OCI-M2 (cell line): ENCODE data around the gene RNU1-3.
"Not testable (repeated sequence)": the region's sequence is repeated elsewhere in the genome, so short reads cannot be mapped to it uniquely, and the experiment has no call there.

ENCODE experiments used
- DNase-seq: peaks from one replicate; lab custom pipeline; 2025; ENCODE audit not compliant: unreplicated experiment; lab: John Stamatoyannopoulos, UW

Gene RNU1-3

DNA sequence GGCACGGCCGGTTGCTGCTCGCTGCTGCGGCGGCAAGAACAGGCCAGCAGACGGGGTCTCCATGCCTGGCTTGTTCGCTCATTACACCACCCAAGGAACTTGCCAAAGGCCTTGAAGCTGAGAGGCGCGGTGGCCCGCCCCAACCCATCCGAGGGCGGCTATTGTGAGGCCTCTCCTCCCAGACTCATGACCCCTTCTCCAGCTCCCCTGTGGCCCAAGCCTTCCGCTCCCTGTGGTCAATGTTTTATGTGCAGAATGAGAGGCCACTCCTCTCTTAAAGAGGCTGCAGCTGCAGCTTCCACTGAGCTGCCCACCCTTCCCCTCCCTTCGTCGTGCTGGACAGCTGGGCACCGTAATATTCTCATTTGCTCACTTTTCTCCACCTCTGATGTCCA lies 27.6 kb upstream of the RNU1-3 start:
- DNase-seq = not testable (repeated sequence)

DNA sequence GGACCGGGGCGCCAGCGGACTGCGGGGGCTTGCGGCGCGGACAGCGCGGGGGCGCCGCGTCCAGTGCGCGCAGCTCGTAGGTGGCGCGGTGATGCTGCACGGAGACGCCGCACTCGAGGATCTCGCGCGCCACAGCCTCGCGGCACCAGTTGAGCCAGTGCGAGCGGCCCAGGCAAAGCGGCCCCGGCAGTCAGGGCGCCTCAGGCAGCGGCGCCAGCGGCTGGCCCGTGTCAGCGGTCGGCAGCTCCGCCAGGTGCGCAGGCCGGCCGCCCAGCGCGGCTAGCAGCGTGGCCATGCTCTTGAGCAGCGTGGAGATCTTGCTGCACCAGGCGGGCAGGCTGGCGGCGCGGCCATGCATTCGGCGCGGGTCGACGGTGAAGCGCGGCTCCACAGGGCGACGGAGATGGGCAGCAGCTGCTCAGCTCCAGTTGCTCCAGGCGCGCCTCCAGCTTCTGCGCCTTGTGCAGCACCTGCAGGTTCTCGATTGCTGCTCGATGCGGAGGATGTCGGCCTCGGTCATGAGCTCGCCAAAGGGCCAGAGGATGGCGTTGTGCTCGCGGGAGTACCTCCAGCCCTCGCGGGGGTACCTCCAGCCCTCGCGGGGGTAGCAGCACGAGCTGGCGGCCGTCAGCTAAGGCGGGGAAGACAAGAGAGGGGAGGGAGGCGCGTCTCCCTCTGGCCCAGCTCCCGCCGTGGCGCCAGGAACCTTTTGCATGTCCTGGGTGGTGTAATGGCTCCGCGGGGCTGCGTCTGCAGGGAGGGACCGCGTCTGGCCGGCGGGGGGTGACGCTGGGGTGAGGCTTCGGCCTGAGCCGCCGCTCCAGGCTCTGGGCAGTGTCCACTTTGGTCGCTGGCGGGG lies 26.9 kb upstream of the RNU1-3 start:
- DNase-seq = not testable (repeated sequence)

GRCh38 chr1:16692717-16693448 lies 26.1 kb upstream of the RNU1-3 start:
- not testable (repeated sequence) for DNase-seq

DNA sequence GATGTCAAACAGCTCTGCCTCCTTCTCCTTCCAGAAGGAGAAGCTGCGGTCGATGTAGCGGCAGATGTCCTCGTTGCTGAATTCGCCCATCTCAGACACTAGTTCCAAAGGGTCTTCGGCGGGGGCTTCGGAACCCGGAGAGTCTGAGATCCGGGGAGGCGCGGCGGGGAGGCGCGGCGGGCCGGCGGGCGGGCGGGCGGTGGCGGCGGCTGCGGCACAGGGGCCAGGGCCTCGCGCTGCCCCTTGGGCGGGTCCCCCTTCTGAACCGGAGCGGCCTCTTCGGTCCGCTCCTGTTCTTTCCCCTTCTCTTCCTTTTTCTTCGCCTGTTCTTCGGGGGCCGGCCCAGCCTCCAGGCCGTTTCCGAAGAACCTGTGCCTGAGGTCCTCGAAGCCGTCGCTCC lies 25.5 kb upstream of the RNU1-3 start:
- DNase-seq = not testable (repeated sequence)

GRCh38 chr1:16690971-16691682 lies 24.4 kb upstream of the RNU1-3 start:
- DNase-seq = not testable (repeated sequence)

GRCh38 chr1:16687132-16687800 lies 20.5 kb upstream of the RNU1-3 start:
- DNase-seq = not testable (repeated sequence)

DNA sequence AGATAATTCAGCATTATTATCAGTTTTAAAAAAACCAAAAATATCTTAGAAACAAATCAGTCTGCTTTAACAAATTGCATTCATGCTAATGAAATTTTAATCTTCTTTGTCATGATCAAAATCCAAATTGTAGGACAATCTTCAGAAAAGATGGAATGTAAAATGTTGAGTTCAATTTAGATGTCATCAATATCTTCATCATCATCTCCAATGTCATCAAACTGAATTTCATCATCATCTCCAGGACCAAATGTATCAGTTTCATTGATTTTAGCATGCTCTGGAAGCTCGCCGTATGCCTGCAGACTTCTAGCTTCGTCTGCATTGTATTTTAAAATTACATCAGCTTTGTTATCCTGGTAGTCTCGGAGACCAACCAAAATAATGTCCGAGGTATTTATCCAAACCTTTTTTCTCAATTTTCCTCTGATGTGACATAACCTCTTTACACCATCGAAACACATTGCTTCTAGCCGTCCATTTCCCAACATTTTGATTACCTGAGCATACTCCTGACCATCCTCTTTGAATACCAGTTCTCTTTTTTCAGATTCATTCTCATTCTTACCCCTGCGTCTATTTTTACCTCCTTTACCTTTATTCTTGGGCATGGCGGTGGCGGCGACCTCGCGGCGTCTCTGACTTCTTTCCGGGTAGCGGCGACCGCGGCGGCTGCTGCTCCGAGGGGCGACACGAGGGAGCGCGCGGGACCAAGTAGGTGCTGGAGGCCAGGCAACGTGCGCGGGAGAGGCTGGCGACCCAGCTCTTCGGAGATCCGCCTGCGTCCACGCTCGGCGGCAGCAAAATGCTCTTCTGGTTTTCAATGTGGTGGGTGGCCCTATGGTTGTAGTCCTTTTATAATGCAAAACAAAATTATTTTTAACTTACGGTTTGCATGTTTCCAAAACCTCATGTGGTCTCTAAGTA lies 19.0 kb upstream of the RNU1-3 start:
- not testable (repeated sequence) for DNase-seq

GRCh38 chr1:16684738-16685337 lies 18.1 kb upstream of the RNU1-3 start:
- not testable (repeated sequence) for DNase-seq

DNA sequence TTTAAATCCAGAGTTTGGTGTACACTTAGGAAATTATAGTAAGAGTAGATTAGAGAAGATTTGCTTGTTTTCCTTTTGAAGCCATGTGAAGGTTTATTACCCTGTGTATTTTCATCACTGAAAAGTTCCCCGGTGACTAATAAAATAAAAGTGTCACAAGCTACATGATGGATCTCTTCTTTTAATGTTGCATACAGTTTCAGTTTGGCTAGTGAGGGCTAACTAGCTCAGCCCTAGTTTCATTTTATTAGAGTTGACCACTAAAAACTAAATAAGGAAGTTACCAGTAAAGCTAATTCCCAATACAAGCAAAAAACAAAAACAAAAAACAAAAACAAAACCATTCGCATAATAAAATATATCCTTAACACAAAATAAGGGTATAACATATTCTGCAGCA lies 17.4 kb upstream of the RNU1-3 start:
- not testable (repeated sequence) for DNase-seq

GRCh38 chr1:16682803-16683202 lies 16.1 kb upstream of the RNU1-3 start:
- DNase-seq = not testable (repeated sequence)

GRCh38 chr1:16680366-16680765 lies 13.6 kb upstream of the RNU1-3 start:
- DNase-seq = not testable (repeated sequence)

DNA sequence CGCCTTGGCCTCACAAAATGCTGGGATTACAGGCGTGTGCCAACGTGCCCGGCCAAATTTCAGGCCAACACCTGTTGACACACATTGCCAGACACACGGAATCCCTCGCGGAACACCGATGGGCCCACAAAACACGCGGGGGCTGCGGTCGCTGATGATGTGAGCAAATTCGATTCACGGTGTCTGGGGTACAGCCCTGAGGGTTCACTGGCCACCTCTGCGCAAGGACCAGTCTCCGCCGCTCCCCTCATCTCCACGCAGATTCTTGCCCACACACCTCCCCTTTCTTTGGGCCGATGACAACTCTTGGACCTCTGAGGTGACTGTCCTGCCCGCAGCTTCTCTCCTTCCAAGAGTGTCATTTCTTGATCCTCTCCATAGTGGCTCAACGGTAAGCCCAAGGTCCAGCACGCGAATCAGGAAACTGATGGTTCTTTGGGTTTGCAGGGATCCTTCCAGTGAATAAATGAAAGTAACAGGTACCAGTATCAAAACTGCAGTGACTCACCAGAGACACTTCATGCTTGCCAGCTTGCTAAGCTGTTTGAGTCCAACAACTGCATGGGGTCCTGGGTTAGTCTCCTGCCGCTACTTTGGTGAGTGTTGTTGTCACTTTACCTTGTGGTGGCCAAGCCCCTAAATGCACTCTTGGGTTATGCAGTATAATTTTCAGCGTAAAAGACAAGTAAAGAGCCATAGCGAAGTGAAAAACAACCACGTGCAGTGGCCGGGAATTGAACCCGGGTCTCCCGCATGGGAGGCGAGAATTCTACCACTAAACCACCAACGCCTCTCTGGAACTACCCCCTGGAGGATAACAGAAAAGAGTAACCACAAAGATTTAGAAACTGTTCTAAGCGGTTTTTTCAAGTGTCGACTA lies 11.0 kb upstream of the RNU1-3 start:
- DNase-seq = no peak

DNA sequence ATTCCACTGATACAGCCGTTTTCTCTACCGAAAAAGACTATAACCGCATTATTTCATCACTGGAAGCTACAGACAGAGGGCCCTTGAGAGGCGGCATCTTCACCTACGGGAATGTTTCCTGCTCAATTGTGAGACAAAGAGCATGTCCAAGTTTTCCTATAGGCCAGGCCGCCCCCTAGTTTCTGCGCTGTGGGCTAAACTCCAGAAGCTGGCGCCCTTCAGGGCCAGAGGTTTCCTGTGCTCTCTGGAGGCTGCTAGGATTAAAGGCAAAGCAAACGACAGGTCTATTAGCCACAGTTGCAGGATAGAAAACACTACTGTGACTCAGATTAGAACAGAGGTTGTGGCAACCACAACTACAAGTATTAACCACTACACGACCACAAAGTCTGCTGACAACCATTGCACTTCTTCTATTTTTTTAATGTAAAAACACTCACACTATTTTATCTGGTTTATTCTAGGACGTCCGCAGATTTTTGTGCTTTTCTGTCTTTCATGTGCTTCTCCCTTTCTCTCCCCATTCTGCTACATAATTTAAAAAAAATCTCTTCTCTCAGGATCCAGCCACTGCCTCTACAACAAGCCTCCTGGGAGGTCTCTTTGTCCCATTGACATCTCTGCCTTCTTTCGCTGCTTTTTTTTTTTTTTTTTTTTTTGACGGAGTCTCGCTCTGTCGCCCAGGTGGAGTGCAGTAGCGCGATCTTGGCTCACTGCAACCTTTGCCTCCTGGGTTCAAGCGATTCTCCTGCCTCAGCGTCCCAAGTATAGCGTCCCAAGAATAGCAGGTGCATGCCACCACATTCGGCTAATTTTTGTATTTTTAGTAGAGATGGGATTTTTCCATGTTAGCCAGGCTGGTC lies 10.1 kb upstream of the RNU1-3 start:
- not testable (repeated sequence) for DNase-seq

- DNase-seq = not testable (repeated sequence)
These were observed 8.4 kb upstream of the RNU1-3 start for GRCh38 chr1:16675118-16675510.

DNA sequence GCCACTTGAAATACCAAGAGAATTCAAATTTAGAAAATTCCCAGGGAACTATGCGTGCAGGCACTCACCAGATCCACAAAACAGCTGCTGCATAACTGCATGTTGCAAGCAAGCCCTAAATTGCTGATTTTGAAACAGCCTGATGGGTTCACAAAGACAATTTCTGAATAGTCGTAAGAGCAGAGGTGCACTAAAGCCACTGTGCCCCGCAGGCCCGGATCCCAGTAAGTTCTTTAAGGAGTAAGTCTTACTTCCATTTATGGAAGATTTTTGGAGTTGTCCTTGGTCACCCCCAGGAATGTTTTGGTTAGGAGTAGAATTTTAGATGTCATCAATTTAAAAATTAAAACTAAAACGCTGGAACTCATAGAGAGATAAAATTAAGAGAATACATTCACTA lies 7.2 kb upstream of the RNU1-3 start:
- DNase-seq = not testable (repeated sequence)

DNA sequence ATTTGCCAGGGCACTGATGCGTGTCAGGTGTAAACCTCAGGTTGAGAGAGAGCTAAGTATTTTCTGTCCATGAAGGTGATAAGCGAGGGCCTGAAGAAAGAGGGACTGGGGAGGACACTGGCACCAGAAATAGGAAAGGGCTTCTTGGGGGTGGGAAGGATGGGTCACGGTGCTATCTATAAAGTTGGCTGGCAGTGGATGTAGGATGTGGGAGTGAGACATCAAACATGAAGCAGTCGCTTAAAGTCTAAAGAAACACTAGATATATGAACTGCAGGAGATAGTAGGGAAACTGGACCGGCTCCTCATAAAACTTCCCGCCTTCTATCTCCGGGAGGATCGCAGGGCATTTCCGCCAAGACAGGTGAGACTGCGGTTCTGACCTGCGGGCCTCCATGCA lies 912 bp downstream of the RNU1-3 start:
- DNase-seq = not testable (repeated sequence)

GRCh38 chr1:16658234-16658633 lies 8.5 kb downstream of the RNU1-3 start:
- not testable (repeated sequence) for DNase-seq
